IMR-90 (cell line): ENCODE measurements around the gene AKR7A2. TPM values are rescaled to one million over a fixed set of nuclear protein-coding genes. Genes with fewer than 3 reads are reported as not detected.

Source experiments
- ATAC-seq: fragments of 200-7000 bp; cut with Tn5 transposase; 2 replicates; pipeline ENCODE4 v1.9.1; 2020; ENCODE audit warnings: low read depth, mild to moderate bottlenecking, moderate library complexity
- BruUV-seq: library from RNA; stranded (reverse); fragments of 400-500 nt; replicated peaks from 2 replicates; lab custom pipeline; 2021; lab: Mats Ljungman, UMichigan
- CTCF ChIA-PET: fragments of 300-600 bp; formaldehyde crosslinking; extraction: SDS; loops from one replicate; lab custom pipeline; 2021; ENCODE audit warnings: antibody characterized with exemption; lab: Yijun Ruan, JAX
- POLR2A ChIA-PET: fragments of 300-600 bp; sonication (Branson Sonifier 250); formaldehyde crosslinking; loops from one replicate; lab custom pipeline; 2022; ENCODE audit warnings: antibody characterized with exemption; ENCODE audit not compliant: unreplicated experiment; lab: Charles Lee
- DNase-seq: peaks from one replicate; pipeline ENCODE4 v3.0.0; 2013
- H2AFZ ChIP-seq: replicated peaks from 2 replicates; pipeline ENCODE3; 2013; ENCODE audit warnings: low read length, mild to moderate bottlenecking; ENCODE audit not compliant: poor library complexity
- H2AK5ac ChIP-seq: 2 replicates; pipeline ENCODE4 v1.6.1; 2013; ENCODE audit warnings: low read depth, low read length, inconsistent platforms
- H2AK9ac ChIP-seq: replicated peaks from 2 replicates; pipeline ENCODE3; 2013; ENCODE audit warnings: mild to moderate bottlenecking, low read depth, low read length, moderate library complexity; ENCODE audit not compliant: poor library complexity
- H2BK120ac ChIP-seq: 2 replicates; pipeline ENCODE4 v1.6.1; 2013; ENCODE audit warnings: low read depth, low read length, inconsistent platforms
- H2BK15ac ChIP-seq: 3 replicates; pipeline ENCODE4 v1.6.1; 2013; ENCODE audit warnings: low read depth, low read length, inconsistent platforms
- H2BK20ac ChIP-seq: 2 replicates; pipeline ENCODE4 v1.6.1; 2013; ENCODE audit warnings: low read depth, mild to moderate bottlenecking, inconsistent platforms, low read length, moderate library complexity
- H2BK5ac ChIP-seq: 2 replicates; pipeline ENCODE4 v1.6.1; 2013; ENCODE audit warnings: mild to moderate bottlenecking, low read depth, low read length, inconsistent platforms; ENCODE audit not compliant: poor library complexity, severe bottlenecking
- H3K14ac ChIP-seq: replicated peaks from 2 replicates; pipeline ENCODE4 v1.6.1; 2013; ENCODE audit warnings: low read depth, low read length, inconsistent platforms
- H3K18ac ChIP-seq: 2 replicates; pipeline ENCODE4 v1.6.1; 2013; ENCODE audit warnings: low read depth, low read length, control low read depth
- H3K23ac ChIP-seq: 2 replicates; pipeline ENCODE4 v1.6.1; 2013; ENCODE audit warnings: low read depth, low read length, inconsistent platforms
- H3K27ac ChIP-seq: 2 replicates; pipeline ENCODE4 v1.5.1; 2013; ENCODE audit warnings: mild to moderate bottlenecking, control low read depth, low read length; ENCODE audit not compliant: insufficient read depth
- H3K27me3 ChIP-seq: 2 replicates; pipeline ENCODE4 v1.6.1; 2013; ENCODE audit warnings: low read length; ENCODE audit not compliant: control insufficient read depth, insufficient read depth
- H3K36me3 ChIP-seq: 2 replicates; pipeline ENCODE4 v1.6.1; 2013; ENCODE audit warnings: low read length, mixed read lengths; ENCODE audit not compliant: control insufficient read depth, insufficient read depth
- H3K4ac ChIP-seq: 2 replicates; pipeline ENCODE4 v1.6.1; 2013; ENCODE audit warnings: low read depth, low read length, inconsistent platforms
- H3K4me1 ChIP-seq: 2 replicates; pipeline ENCODE4 v1.6.1; 2013; ENCODE audit warnings: low read length, mixed read lengths; ENCODE audit not compliant: control insufficient read depth, insufficient read depth
- H3K4me2 ChIP-seq: 2 replicates; pipeline ENCODE4 v1.6.1; 2013; ENCODE audit warnings: low read depth, mild to moderate bottlenecking, control low read depth, low read length, moderate library complexity
- H3K4me3 ChIP-seq: 2 replicates; pipeline ENCODE4 v1.5.1; 2013; ENCODE audit warnings: low read depth, mild to moderate bottlenecking, control low read depth, low read length, moderate library complexity; ENCODE audit not compliant: insufficient read depth
- H3K56ac ChIP-seq: 2 replicates; pipeline ENCODE4 v1.6.1; 2013; ENCODE audit warnings: low read length, inconsistent platforms; ENCODE audit not compliant: insufficient read depth; ENCODE audit errors: extremely low read depth
- H3K79me1 ChIP-seq, 2 experiments: 2 replicates each; pipeline ENCODE4 v1.6.1; 2013; ENCODE audit warnings: low read length in 2 of 2, inconsistent platforms in 1 of 2, low read depth in 1 of 2
- H3K9ac ChIP-seq: 2 replicates; pipeline ENCODE4 v1.6.1; 2013; ENCODE audit warnings: low read depth, low read length, control low read depth
- H3K9me1 ChIP-seq: 2 replicates; pipeline ENCODE4 v1.6.1; 2013; ENCODE audit warnings: low read length, inconsistent platforms; ENCODE audit not compliant: insufficient read depth
- H3K9me3 ChIP-seq: 2 replicates; pipeline ENCODE4 v1.6.1; 2013; ENCODE audit warnings: low read length; ENCODE audit not compliant: control insufficient read depth, insufficient read depth
- H4K20me1 ChIP-seq: 2 replicates; pipeline ENCODE4 v1.6.1; 2013; ENCODE audit warnings: low read length, inconsistent platforms; ENCODE audit not compliant: insufficient read depth
- H4K5ac ChIP-seq: 2 replicates; pipeline ENCODE4 v1.6.1; 2013; ENCODE audit warnings: mild to moderate bottlenecking, low read depth, low read length, control low read depth
- H4K8ac ChIP-seq, 2 experiments: 2 replicates each; pipeline ENCODE4 v1.6.1; 2013; ENCODE audit warnings: low read depth in 2 of 2, low read length in 2 of 2, control low read depth in 1 of 2, inconsistent platforms in 1 of 2
- H4K91ac ChIP-seq: 2 replicates; pipeline ENCODE4 v1.6.1; 2013; ENCODE audit warnings: low read depth, low read length, inconsistent platforms; ENCODE audit not compliant: insufficient read depth
- CEBPB ChIP-seq: IDR thresholded peaks from 2 replicates; pipeline ENCODE4 v1.6.1; 2012; ENCODE audit warnings: low read depth, low read length, improper control_type of control experiment
- CHD1 ChIP-seq: IDR thresholded peaks from 2 replicates; pipeline ENCODE4 v1.6.1; 2012; ENCODE audit warnings: low read depth, low read length, improper control_type of control experiment
- ELK1 ChIP-seq: fragments of 150-350 bp; IDR thresholded peaks from 2 replicates; pipeline ENCODE4 v1.6.1; 2016; ENCODE audit warnings: low read depth, mild to moderate bottlenecking, low read length, moderate library complexity, borderline replicate concordance
- POLR2A ChIP-seq: IDR thresholded peaks from 2 replicates; pipeline ENCODE4 v1.6.1; 2012; ENCODE audit warnings: mild to moderate bottlenecking, low read depth, low read length
- RAD21 ChIP-seq: IDR thresholded peaks from 2 replicates; pipeline ENCODE4 v1.6.1; 2012; ENCODE audit warnings: low read length, improper control_type of control experiment
- RCOR1 ChIP-seq: IDR thresholded peaks from 2 replicates; pipeline ENCODE4 v1.6.1; 2012; ENCODE audit warnings: mild to moderate bottlenecking, low read length, improper control_type of control experiment; ENCODE audit not compliant: insufficient replicate concordance
- USF2 ChIP-seq: fragments of 150-350 bp; IDR thresholded peaks from 2 replicates; pipeline ENCODE4 v1.6.1; 2017; ENCODE audit warnings: mild to moderate bottlenecking, antibody characterized with exemption, low read length, low read depth
- WGBS, 2 experiments: methylation state at CpG; one replicate each; pipeline versions ENCODE4 v1.1.5 to v1.1.7; 2013; ENCODE audit warnings: missing lambda C conversion rate in 2 of 2; ENCODE audit not compliant: insufficient read length in 1 of 2; ENCODE audit errors: extremely low coverage in 2 of 2; 5-methylcytosine and 5-hydroxymethylcytosine counted together
- dilution Hi-C: fragments of 300-500 bp; cut with HindIII; formaldehyde crosslinking; loops from one replicate; pipeline ENCODE4 v1.14.3; 2018; ENCODE audit warnings: low sequenced_read_pairs; ENCODE audit not compliant: unreplicated experiment
- in situ Hi-C: fragments of 300-500 bp; cut with MboI; formaldehyde crosslinking; loops from 3 replicates; pipeline ENCODE4 v1.14.3; 2019; ENCODE audit warnings: low sequenced_read_pairs, inconsistent platforms, mixed read lengths
- intact Hi-C: fragments of 100-400 bp; cut with micrococcal nuclease; formaldehyde crosslinking; loops from 2 replicates; pipeline ENCODE4 v1.10.0; 2022
- polyA plus RNA-seq, 3 experiments: library from polyadenylated mRNA; depleted of rRNA; stranded (reverse); fragments of >200 nt; gene quantifications; 2 replicates each; pipeline ENCODE4 v1.2.3, GENCODE V29; 2012; ENCODE audit warnings: low replicate concordance in 1 of 3
- total RNA-seq: library from RNA; depleted of rRNA; stranded (reverse); fragments of >200 nt; gene quantifications from 2 replicates; pipeline ENCODE4 v1.2.3, GENCODE V29; 2012
- TF ChIP-seq, protein P1 (sequence below): conservative IDR thresholded peaks from 2 replicates; pipeline ENCODE4 v1.5.1; 2012; ENCODE audit warnings: mild to moderate bottlenecking, low read depth, low read length, improper control_type of control experiment

The AKR7A2 gene
- total and polyA plus RNA-seq, 2 of the 4 experiments (the other 2 are of a cell fraction) = 55.8 to 60.2 TPM

- H3K27ac ChIP-seq = no peak overlapping the region
- ChIA-PET POLR2A (no interaction called here), CTCF (interaction anchor here (0.7 kb wide), 1 partner anchor 357 kb away, joined by 7 read pairs; no protein-coding TSS in a partner anchor)
- H3K18ac ChIP-seq = no peak overlapping the region
- no peak overlapping the region for H2BK20ac ChIP-seq
- H3K4me3 ChIP-seq = no peak overlapping the region
- no peaks in the 10 kb centered on the region for H4K20me1 ChIP-seq
- H3K9ac ChIP-seq = no peak overlapping the region
- H3K56ac ChIP-seq = no peak overlapping the region
- H3K9me1 ChIP-seq = no peaks in the 10 kb centered on the region
- H4K91ac ChIP-seq = no peak overlapping the region
- no TSS peak for BruUV-seq
- H2AK5ac ChIP-seq = no peak overlapping the region
- H2AFZ ChIP-seq = no peak overlapping the region
- WGBS, 2 experiments = 83% methylated on average over 1 of the region's 9 CpGs; no CpG with 5 or more reads in 1 of the 2 experiments
- ATAC-seq (no peak), DNase-seq (no peak)
- H3K4me2 ChIP-seq = no peak overlapping the region
- no peak overlapping the region for H3K23ac ChIP-seq
- no peaks in the 10 kb centered on the region for H3K9me3 ChIP-seq
- no peaks in the 10 kb centered on the region for H3K27me3 ChIP-seq
- H4K5ac ChIP-seq = no peak overlapping the region
- peaks cover 3% of the 10 kb centered on the region for H3K36me3 ChIP-seq
- no peak overlapping the region for H2BK120ac ChIP-seq
- no peak overlapping the region for H2BK5ac ChIP-seq
- dilution Hi-C loops = no loop called here
- H3K79me1 ChIP-seq = no peaks in the 10 kb centered on the region; a peak in 1 of 4 replicates
- in situ Hi-C loops = no loop called here
- intact Hi-C loops = no loop called here
- TF ChIP-seq, protein P1, sequence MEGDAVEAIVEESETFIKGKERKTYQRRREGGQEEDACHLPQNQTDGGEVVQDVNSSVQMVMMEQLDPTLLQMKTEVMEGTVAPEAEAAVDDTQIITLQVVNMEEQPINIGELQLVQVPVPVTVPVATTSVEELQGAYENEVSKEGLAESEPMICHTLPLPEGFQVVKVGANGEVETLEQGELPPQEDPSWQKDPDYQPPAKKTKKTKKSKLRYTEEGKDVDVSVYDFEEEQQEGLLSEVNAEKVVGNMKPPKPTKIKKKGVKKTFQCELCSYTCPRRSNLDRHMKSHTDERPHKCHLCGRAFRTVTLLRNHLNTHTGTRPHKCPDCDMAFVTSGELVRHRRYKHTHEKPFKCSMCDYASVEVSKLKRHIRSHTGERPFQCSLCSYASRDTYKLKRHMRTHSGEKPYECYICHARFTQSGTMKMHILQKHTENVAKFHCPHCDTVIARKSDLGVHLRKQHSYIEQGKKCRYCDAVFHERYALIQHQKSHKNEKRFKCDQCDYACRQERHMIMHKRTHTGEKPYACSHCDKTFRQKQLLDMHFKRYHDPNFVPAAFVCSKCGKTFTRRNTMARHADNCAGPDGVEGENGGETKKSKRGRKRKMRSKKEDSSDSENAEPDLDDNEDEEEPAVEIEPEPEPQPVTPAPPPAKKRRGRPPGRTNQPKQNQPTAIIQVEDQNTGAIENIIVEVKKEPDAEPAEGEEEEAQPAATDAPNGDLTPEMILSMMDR = no peak
- TF ChIP-seq CEBPB (no peak), POLR2A (no peak), RAD21 (no peak), CHD1 (no peak), RCOR1 (no peak), ELK1 (no peak), USF2 (no peak)
- H2BK15ac ChIP-seq = no peak overlapping the region
- no peak overlapping the region for H3K4ac ChIP-seq
- no peak overlapping the region for H4K8ac ChIP-seq
- no peak overlapping the region for H2AK9ac ChIP-seq
- no peak overlapping the region for H3K14ac ChIP-seq
- H3K4me1 ChIP-seq = peaks cover 2% of the 10 kb centered on the region; the same call in 1 of the 2 replicates
These were observed 28.1 kb downstream of the AKR7A2 start for GRCh38 chr1:19283891-19284290.
